ENCODE measurements around the gene IQSEC1. TPM values are rescaled to one million over a fixed set of nuclear protein-coding genes. Genes with fewer than 3 reads are reported as not detected.

The IQSEC1 gene
- total and polyA plus RNA-seq, 2 experiments from 2014 or later = 21.2 to 24.7 TPM

DNA sequence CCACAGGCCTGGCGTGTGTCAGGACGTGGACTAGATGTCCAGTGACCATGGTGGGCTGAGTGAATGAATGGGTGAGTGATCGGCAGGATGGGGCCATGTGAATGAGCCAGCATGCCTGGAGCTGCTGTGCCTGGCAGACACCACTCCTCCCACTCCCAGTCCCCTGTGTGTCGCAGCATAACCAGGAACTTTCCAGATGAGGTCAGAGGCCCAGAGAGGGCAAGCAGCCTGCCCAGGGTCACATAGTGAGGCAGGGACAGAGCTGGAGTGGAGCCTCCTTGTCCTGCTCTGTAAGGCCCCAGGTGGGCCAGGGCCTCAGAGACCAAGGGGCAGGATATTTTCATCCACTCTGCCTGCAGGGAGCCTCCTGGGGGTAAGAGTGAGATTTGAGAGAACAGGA lies 6.4 kb downstream of the IQSEC1 start:
- TF ChIP-seq EZH2 (IDR thresholded peaks at IDR 0.05; ENCODE audit: borderline replicate concordance) (no peak), EZH2phosphoT487 (IDR thresholded peaks at IDR 0.05; ENCODE audit: low read depth, severe bottlenecking, unreplicated experiment) (no peak)
- TF ChIP-seq, protein P1, sequence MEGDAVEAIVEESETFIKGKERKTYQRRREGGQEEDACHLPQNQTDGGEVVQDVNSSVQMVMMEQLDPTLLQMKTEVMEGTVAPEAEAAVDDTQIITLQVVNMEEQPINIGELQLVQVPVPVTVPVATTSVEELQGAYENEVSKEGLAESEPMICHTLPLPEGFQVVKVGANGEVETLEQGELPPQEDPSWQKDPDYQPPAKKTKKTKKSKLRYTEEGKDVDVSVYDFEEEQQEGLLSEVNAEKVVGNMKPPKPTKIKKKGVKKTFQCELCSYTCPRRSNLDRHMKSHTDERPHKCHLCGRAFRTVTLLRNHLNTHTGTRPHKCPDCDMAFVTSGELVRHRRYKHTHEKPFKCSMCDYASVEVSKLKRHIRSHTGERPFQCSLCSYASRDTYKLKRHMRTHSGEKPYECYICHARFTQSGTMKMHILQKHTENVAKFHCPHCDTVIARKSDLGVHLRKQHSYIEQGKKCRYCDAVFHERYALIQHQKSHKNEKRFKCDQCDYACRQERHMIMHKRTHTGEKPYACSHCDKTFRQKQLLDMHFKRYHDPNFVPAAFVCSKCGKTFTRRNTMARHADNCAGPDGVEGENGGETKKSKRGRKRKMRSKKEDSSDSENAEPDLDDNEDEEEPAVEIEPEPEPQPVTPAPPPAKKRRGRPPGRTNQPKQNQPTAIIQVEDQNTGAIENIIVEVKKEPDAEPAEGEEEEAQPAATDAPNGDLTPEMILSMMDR (IDR thresholded peaks at IDR 0.05; ENCODE audit: poor library complexity) = no peak
- Histone ChIP-seq H3K4me2 (no peak overlapping the region), H3K36me3 (replicated peaks; ENCODE audit: insufficient read depth, low read depth) (no peaks in the 10 kb centered on the region), H3K4me1 (ENCODE audit: insufficient read depth) (no peaks in the 10 kb centered on the region), H3K27ac (no peak overlapping the region), H3K9me3 (ENCODE audit: low read depth) (no peaks in the 10 kb centered on the region), H3K27me3 (peaks cover 2% of the 10 kb centered on the region), H2AFZ (no peak overlapping the region), H3K79me2 (no peaks in the 10 kb centered on the region), H4K20me1 (ENCODE audit: insufficient read depth, poor library complexity, severe bottlenecking) (no peaks in the 10 kb centered on the region), H3K9me2 (replicated peaks; ENCODE audit: insufficient read depth) (no peaks in the 10 kb centered on the region), H3K4me3 (no peak overlapping the region)
- 91% methylated on average over 4 of the region's 4 CpGs for WGBS (ENCODE audit: low lambda C conversion rate, missing lambda C conversion rate)
- DNase-seq (ENCODE audit: low spot score) = no peak

DNA sequence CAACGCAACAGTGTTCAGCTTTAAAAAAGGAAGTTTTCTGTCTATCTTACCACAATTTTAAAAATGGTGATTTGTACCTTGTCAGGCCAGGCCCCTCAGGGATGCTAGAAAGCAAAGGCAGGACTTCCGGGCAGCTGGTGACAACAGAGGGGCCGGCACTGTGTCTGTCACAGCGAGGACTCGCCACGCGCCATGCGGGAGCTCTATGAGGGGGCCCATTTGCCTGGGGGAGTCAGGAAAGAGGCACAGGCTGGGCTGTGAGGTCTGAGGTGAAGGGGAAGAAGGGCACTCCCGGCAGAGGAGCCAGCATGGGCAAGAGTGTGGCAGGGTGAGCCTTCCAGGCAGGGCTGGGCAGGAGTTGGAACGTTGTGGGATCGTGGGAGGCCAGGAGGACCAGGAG lies 7.0 kb downstream of the IQSEC1 start:
- Histone ChIP-seq H3K9me2 (replicated peaks; ENCODE audit: insufficient read depth) (no peaks in the 10 kb centered on the region), H3K27me3 (no peaks in the 10 kb centered on the region), H3K4me2 (no peak overlapping the region), H2AFZ (no peak overlapping the region), H3K4me3 (no peak overlapping the region), H3K27ac (no peak overlapping the region), H3K79me2 (no peaks in the 10 kb centered on the region), H4K20me1 (ENCODE audit: insufficient read depth, poor library complexity, severe bottlenecking) (no peaks in the 10 kb centered on the region), H3K36me3 (replicated peaks; ENCODE audit: insufficient read depth, low read depth) (no peaks in the 10 kb centered on the region), H3K9me3 (ENCODE audit: low read depth) (no peaks in the 10 kb centered on the region), H3K4me1 (ENCODE audit: insufficient read depth) (no peaks in the 10 kb centered on the region)
- TF ChIP-seq EZH2 (IDR thresholded peaks at IDR 0.05; ENCODE audit: borderline replicate concordance) (no peak), EZH2phosphoT487 (IDR thresholded peaks at IDR 0.05; ENCODE audit: low read depth, severe bottlenecking, unreplicated experiment) (no peak)
- TF ChIP-seq, protein P1 (IDR thresholded peaks at IDR 0.05; ENCODE audit: poor library complexity) = no peak
- 95% methylated on average over 8 of the region's 11 CpGs for WGBS (ENCODE audit: low lambda C conversion rate, missing lambda C conversion rate)
- no peak for DNase-seq (ENCODE audit: low spot score)

- no peaks in the 10 kb centered on the region for H3K27me3 ChIP-seq
- H3K36me3 ChIP-seq (replicated peaks; ENCODE audit: insufficient read depth, low read depth) = no peaks in the 10 kb centered on the region
- H3K4me2 ChIP-seq = no peak overlapping the region
- H2AFZ ChIP-seq = no peak overlapping the region
- no peak overlapping the region for H3K4me3 ChIP-seq
- H3K4me1 ChIP-seq (ENCODE audit: insufficient read depth) = no peaks in the 10 kb centered on the region
- H3K9me2 ChIP-seq (replicated peaks; ENCODE audit: insufficient read depth) = no peaks in the 10 kb centered on the region
- TF ChIP-seq, protein P1 (IDR thresholded peaks at IDR 0.05; ENCODE audit: poor library complexity) = no peak
- TF ChIP-seq EZH2phosphoT487 (IDR thresholded peaks at IDR 0.05; ENCODE audit: low read depth, severe bottlenecking, unreplicated experiment) (no peak), EZH2 (IDR thresholded peaks at IDR 0.05; ENCODE audit: borderline replicate concordance) (no peak)
- H4K20me1 ChIP-seq (ENCODE audit: insufficient read depth, poor library complexity, severe bottlenecking) = no peaks in the 10 kb centered on the region
- WGBS (ENCODE audit: low lambda C conversion rate, missing lambda C conversion rate) = 96% methylated on average over 4 of the region's 4 CpGs
- no peak overlapping the region for H3K27ac ChIP-seq
- no peaks in the 10 kb centered on the region for H3K9me3 ChIP-seq (ENCODE audit: low read depth)
- no peak for DNase-seq (ENCODE audit: low spot score)
- no peaks in the 10 kb centered on the region for H3K79me2 ChIP-seq
Measured at GRCh38 chr3:13065727-13066126, 7.5 kb downstream of the IQSEC1 start.

GRCh38 chr3:13064964-13065363 lies 8.3 kb downstream of the IQSEC1 start:
- H2AFZ ChIP-seq = no peak overlapping the region
- H3K27ac ChIP-seq = no peak overlapping the region
- DNase-seq (ENCODE audit: low spot score) = no peak
- H3K27me3 ChIP-seq = no peaks in the 10 kb centered on the region
- H3K4me3 ChIP-seq = no peak overlapping the region
- H3K4me1 ChIP-seq (ENCODE audit: insufficient read depth) = no peaks in the 10 kb centered on the region
- no peaks in the 10 kb centered on the region for H3K79me2 ChIP-seq
- H3K9me3 ChIP-seq (ENCODE audit: low read depth) = no peaks in the 10 kb centered on the region
- no peak overlapping the region for H3K4me2 ChIP-seq
- H3K36me3 ChIP-seq (replicated peaks; ENCODE audit: insufficient read depth, low read depth) = no peaks in the 10 kb centered on the region
- TF ChIP-seq EZH2 (IDR thresholded peaks at IDR 0.05; ENCODE audit: borderline replicate concordance) (no peak), EZH2phosphoT487 (IDR thresholded peaks at IDR 0.05; ENCODE audit: low read depth, severe bottlenecking, unreplicated experiment) (no peak)
- TF ChIP-seq, protein P1 (IDR thresholded peaks at IDR 0.05; ENCODE audit: poor library complexity) = no peak
- H3K9me2 ChIP-seq (replicated peaks; ENCODE audit: insufficient read depth) = no peaks in the 10 kb centered on the region
- 74% methylated on average over 4 of the region's 4 CpGs for WGBS (ENCODE audit: low lambda C conversion rate, missing lambda C conversion rate)
- H4K20me1 ChIP-seq (ENCODE audit: insufficient read depth, poor library complexity, severe bottlenecking) = no peaks in the 10 kb centered on the region

Measured in hepatocyte (in vitro differentiated cells).